Raji (cell line): ENCODE results near the gene FAM163B.

Source experiments
- POLR2A ChIP-seq: IDR thresholded peaks from 2 replicates; pipeline ENCODE4 v1.6.1; 2011; ENCODE audit warnings: low read depth, low read length, control low read depth; ENCODE audit not compliant: insufficient read depth

FAM163B gene

DNA sequence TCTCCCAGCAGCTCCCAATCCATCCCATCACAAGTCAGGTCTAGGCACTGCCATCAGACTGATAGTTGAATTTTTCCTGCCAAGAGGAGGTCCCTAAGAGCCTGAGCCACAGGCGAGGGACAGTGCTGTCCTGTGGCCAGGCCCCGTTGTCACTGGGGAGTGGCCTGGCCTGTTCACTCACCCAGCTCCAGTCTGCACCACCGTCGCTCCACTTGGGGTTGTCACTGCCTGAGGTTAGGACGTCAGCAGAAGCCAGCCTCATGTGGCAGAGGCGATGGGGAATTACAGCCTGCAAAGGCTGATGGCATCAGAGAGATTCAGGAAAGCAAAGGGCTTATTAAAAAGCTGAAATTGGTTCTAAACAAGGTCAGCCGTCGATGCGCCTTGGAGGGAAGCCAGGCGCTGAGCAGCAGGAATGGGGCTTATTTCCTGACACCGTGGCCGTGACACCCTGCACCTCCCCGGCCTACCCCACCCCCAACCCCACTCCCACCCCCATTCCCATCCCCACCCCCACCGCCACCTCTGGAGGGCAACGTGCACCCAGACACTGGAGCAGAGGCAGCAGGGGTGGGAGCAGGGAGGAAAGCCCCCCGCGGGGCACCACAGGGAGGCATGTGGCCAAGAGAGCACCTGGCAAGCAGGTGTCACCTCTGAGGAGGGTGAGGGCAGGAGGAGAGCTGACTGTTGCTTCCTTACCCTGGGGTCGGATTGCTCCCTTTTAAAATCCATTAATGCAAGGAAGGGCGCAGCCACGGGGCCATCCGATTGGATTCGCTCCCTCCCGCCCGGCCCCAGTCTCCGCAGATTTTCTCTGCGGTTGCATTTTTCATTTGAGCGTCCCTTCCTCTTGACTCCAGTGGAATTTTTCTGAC lies 23.9 kb upstream of the FAM163B start:
- TF ChIP-seq POLR2A = no peak

DNA sequence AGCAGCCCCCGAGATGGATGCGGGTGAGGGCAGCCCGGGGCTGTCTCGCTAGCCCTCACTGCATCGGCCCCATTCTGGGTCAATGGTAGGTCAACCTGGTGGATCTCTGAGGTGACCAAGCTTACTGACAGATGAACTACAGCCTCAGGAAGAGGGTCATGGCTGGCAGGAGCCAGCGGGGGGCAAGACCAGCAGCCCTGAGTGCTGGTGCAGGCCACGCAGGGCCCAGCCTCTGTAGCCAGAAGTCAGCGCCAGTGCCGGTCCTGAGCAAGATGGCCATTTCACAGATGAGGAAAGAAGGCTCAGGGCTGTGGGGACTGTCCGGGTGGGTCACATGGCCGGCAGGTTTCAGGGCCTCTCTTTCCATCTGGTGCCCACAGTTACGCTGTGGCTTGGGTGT lies 21.9 kb upstream of the FAM163B start:
- no peak for TF ChIP-seq POLR2A

DNA sequence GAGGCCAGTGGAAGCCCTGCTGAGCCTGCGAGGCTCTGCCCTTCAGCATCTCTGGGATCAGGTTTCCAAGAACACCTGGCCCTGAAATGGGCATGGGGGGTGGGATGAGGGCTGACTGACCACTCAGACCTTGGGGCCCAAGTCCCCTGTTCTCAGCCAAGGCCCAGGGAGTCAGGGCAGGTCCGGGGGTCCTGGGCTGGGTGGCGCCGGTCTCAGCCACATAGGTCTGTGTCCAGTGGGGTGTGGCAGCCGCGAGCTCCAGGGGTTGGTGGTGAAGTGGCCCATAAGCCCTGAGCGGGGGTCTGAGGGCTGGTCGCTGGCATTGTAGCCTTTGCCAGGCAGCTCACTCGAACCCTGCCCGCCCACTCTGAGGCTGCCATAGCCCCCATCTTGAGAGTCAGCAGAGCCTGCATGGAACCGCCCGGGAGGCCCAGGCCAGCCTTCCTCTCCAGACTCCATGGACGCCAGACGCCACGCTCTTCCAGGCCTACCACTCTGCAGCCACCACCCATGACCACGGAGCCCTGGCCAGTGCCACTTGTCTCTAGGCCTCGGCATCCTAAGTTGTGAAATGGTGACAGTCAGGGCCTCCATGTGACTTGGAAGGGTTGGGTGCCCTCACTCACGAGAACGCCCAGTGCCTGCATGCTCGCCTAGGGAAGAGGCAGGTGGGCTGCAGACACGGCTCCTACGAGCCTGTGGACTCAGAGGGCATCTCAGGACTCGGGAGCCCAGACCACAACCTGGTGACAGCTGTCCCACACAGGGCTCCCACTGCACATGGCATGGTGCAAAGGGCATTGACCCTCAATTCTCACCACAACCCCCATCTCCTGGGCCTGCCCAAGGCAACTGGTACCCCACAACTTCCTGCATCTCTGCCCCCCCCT lies 20.3 kb upstream of the FAM163B start:
- TF ChIP-seq POLR2A = no peak

DNA sequence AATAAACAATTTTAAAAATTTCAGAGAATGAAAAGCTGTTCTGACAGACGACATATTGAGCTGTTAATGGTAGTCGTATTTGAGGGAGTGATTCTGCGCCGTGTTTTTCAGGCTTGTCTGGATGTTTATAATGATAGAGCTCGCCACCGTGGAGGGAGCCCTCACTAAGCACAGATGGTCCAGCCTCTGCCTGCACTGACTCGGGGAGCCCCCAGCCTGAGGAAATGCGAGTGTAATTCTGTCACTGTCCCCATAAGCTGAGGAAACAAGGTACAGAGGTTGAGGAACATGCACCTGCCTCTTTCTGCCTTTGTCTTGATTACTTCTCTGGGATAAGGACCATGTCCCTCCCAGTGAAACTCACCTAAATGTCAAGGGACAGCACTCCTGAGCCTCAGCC lies 19.6 kb upstream of the FAM163B start:
- no peak for TF ChIP-seq POLR2A

DNA sequence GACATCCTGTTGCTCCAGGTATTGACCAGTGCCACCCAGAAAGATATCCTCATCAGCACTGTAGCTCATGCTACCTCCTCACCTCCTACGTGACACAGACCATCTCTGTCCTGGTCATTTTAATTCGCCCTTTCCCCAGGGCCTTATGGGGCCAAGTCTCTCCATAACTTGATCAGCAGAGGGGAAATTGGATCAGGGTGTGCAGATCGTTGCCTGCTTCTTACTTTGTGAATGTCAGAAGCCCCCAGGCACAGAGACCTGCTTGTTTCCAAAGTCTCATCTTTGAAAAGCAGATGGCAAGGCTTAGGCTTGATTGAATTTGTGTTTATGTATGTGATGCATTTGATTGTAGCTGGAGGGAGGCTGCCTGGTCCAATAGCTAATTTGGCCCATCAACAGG lies 18.2 kb upstream of the FAM163B start:
- no peak for TF ChIP-seq POLR2A

DNA sequence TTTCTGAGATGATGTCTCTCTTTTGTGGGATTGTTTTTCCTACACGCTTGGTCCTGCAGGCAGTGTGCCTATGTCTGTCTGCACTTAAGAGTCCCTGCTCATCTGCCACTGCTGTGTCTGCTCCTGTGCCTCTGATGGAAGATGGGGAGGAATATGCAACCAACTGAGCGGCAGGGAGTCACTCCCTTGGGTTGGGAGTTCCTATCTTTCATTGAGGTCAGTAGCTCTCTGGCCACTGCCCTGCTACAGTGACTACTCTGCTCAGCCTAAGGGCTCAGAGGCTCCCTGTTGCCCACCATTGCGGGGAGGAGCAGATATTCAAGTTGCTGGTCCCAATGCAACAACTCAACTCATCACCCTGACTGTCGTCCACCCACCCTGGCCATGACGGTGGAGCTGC lies 13.4 kb upstream of the FAM163B start:
- no peak for TF ChIP-seq POLR2A

DNA sequence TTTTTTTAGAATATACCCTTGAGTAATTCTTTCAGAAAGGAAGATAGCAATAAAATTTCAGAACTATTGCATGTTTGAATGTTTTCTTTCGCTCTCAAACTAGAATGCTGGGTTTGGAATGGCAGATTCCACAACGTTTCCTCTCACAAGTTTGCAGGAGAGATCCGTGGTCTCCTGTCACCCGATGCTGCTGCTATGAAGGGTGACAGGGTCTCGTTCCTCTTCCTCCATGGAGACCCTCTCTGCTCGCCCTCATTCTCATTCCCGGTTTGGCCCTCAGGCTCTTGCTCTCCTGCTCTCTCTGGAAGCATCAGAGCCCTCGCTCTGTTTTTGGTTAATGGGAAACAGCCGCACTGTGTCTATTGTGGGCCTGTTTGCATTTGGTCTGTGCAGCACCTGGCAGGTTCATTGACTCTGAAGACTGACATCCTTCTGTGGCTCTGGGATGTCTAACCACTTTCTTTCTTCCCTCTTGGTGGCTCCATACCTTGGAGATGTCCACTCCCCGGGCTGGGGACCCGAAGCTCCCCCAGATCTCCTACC lies 12.6 kb upstream of the FAM163B start:
- no peak for TF ChIP-seq POLR2A

DNA sequence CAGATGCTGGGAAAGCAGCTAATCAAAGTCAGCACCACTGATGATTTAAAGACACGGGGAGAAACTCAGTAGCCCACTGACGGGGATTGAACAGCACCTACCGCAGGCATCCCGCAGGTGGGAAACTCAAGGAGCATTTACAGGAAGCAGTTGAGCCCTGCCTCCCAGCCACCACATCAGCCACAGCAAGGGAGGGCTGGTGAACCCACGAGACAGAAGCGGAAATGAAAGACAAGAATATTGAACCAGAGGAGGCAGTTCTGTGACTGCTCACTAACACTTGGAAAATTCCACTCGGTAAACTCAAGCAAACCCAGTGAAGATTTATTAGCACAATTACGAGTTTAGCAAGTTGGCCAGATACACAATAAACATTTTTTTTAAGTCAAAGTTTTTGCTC lies 10.6 kb upstream of the FAM163B start:
- TF ChIP-seq POLR2A = no peak

DNA sequence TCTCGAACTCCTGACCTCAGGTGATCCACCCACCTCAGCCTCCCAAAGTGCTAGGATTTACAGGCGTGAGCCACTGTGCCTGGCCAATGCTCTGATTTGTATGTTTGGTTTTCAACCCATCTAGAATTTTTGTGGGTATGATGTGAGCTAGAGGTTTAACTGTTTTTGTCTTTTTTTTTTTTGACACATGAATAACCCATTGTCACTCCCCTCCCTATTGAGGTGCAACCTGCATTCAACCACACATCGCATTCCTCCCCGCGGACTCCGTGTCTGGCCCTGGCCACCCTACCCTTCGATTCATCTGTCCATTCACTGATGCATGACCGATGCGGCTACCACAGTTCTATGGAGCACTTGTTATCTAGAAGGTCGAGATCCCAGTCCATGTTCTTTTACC lies 9.5 kb upstream of the FAM163B start:
- no peak for TF ChIP-seq POLR2A

DNA sequence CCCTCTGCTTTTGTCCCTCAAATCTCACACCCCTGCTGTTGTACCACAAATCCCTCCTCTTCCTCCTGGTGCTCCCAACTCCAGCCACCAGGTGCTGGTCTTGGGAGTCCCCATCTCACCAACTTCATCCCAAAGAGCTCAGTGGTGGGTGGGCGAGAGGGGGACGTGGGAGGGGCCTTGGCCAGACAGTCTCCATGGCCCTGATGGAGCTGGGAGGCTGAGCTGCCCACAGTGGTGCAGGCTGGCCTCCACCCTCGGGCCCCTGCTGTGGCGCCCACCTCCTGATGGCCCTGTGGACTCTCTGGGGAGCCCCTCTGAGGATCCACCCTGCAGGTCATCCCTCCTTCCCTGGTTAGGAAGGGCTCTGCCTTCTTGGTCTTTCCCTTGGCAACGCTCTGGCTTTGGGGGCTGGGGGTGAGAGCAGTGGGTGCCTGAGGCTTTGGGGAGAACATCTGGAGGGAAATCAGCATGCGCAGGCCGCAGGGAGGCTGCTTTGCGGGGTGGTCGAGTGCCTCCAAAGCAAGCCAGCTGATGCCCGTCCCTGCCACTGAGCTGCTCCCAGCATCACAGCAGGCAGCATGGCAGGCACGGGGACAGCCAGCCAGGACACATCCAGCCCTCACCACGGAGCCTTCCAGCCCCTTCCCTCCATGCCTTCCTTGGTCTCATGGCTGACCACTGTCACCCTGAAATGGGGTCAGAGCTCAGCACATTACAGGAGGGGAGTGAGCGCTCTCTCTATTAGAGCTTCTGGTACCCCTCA lies 7.6 kb upstream of the FAM163B start:
- TF ChIP-seq POLR2A = no peak

DNA sequence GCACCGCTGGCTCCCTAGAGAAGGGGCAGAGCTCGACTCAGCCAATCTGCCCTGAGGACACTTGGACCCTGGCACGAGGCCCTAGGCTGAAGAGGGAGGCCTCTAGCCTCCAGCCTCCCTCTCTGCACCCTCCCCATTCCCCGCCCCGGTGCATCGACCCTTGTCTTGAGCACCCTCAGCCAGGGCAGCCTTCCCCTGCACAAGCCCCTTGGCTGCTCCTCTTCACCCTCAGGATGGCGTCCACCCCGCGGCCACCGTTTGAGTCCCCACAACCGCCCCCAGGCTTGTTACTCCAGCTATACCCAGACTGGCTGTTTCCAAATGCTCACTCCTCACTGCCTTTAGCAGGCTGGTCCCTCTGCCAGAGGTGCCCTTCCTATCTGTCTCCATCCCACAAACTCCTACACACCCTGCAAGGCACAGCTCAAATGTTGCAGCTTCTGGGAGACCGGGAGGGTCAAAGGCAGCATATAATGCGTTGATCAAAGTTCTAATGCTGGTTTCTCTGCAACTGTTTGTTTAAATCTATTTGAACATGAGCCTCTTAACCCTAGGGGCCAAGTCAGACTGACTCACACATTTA lies 6.5 kb upstream of the FAM163B start:
- no peak for TF ChIP-seq POLR2A

DNA sequence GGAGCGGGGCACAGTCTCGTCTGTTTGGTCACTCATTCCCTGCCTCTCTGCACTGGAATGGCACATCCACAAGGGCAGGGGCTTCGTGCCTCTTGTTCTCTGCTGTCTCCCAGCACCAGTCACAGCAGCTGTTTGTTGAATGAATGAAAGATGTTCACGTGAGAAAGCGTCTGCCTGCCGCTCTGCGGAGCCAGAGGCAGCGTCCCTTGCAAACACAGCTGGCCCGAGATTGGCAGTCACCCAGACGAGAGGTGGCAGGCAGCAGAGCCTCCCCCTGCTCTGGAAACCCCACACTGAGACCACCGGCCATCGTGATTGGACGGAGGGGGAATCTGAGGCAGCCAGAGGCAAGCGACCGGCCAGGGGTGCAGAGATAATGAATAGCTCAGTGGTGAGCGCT lies 6.0 kb upstream of the FAM163B start:
- TF ChIP-seq POLR2A = no peak

DNA sequence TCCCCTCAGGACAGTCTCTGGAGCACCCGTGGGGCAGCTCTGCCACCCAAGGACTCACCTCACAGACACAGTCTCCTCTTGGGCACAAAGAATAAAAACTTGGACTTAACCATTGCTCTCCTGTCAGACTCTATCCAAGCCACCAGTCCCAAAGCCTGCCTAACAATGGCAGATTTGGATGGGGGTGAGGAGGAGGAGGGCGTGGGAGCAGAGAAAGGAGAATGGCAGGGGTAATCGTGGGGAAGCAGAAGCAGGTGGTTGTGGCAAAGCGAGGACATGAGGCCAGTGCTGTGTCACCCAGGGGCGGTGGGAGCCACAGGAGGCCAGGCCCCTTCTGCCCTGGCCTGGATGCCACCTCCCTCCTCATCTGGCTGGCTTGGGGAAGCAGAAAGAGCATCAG lies 5.5 kb upstream of the FAM163B start:
- no peak for TF ChIP-seq POLR2A

DNA sequence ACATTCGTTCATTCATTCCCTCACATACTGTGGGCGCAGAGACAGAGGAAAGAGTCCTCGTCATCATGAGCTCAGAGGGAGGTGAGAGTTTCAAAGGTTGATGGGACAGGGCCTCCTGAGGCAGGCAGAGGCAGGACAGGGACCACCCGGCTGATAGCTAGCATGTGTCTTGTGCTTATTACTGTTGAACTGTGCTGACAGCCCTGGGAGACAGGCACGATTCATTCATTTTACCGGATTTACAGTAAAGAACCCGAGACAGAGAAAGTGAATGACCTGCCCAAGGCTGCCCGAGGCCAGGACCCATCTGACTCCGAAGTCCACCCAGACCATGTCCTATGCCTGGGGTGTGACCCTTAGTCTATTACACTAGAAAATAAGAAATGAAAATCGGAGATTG lies 4.9 kb upstream of the FAM163B start:
- no peak for TF ChIP-seq POLR2A

DNA sequence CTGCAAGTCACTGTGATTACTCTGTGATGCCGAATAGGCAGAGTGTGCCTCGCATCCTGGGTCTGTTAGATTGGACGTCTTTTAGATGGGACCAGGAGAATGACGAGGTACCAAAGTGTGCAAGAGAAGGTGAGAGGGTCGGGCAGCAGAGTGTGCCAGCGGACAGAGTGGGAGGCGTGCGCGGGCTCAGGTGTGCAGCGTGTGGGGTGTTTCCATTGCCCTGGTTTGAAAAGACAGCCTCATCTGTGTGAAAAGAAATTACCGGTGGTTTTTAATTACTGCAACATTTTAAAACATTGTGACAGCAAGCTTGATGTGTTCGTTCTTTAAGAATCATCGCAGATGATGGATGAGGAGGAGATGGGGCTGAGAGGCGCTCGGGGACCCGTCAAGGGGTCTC lies 4.2 kb upstream of the FAM163B start:
- no peak for TF ChIP-seq POLR2A
